ENCODE results near the gene SAFB2.

DNA sequence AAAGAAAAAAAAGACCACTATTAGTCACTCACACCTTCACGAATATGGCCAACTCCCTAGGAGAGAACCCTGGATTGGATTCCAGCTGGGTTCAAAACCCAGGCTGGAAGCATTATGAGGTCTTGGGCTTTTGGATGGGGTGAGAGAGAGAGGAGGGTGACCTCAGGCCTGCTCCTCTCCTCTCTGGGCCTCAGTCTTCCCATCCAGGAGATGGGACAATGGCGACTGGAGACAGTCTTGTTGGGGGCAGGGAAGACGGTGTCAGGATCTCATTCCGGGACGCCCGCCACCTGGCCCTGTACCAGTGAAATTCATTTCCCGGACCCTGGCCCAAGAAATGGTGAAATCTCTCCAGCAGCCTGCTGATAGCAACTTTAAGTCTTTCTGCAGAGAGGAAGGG, 81.1 kb downstream of the SAFB2 start:
- TF ChIP-seq, protein P1, sequence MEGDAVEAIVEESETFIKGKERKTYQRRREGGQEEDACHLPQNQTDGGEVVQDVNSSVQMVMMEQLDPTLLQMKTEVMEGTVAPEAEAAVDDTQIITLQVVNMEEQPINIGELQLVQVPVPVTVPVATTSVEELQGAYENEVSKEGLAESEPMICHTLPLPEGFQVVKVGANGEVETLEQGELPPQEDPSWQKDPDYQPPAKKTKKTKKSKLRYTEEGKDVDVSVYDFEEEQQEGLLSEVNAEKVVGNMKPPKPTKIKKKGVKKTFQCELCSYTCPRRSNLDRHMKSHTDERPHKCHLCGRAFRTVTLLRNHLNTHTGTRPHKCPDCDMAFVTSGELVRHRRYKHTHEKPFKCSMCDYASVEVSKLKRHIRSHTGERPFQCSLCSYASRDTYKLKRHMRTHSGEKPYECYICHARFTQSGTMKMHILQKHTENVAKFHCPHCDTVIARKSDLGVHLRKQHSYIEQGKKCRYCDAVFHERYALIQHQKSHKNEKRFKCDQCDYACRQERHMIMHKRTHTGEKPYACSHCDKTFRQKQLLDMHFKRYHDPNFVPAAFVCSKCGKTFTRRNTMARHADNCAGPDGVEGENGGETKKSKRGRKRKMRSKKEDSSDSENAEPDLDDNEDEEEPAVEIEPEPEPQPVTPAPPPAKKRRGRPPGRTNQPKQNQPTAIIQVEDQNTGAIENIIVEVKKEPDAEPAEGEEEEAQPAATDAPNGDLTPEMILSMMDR (IDR thresholded peaks at IDR 0.05), result no peak
- no peak for TF ChIP-seq POLR2A (IDR thresholded peaks at IDR 0.05)

Data from tibial nerve (tissue), 3 donors.